ENCODE measurements around the gene ESPNL.

The ESPNL gene

GRCh38 chr2:238080518-238080917 is 19.6 kb upstream of the ESPNL start:
- no peak for DNase-seq

- DNase-seq = no peak
Measured at GRCh38 chr2:238081150-238081549, 19.0 kb upstream of the ESPNL start.

GRCh38 chr2:238081561-238081960 is 18.6 kb upstream of the ESPNL start:
- no peak for DNase-seq

GRCh38 chr2:238082151-238082550 is 18.0 kb upstream of the ESPNL start:
- DNase-seq = no peak

- no peak for DNase-seq
Measured at GRCh38 chr2:238082827-238083226, 17.3 kb upstream of the ESPNL start.

GRCh38 chr2:238083919-238084318 is 16.2 kb upstream of the ESPNL start:
- no peak for DNase-seq

- DNase-seq = no peak
Measured at GRCh38 chr2:238084761-238085160, 15.4 kb upstream of the ESPNL start.

- no peak for DNase-seq
Measured at GRCh38 chr2:238085899-238086298, 14.2 kb upstream of the ESPNL start.

- DNase-seq = no peak
Measured at GRCh38 chr2:238087211-238087610, 12.9 kb upstream of the ESPNL start.

- no peak for DNase-seq
Measured at GRCh38 chr2:238090887-238091286, 9.3 kb upstream of the ESPNL start.

GRCh38 chr2:238091436-238092060 is 8.6 kb upstream of the ESPNL start:
- DNase-seq = no peak

GRCh38 chr2:238092486-238093035 is 7.6 kb upstream of the ESPNL start:
- DNase-seq = no peak

- DNase-seq = no peak
Measured at GRCh38 chr2:238093181-238094140, 6.7 kb upstream of the ESPNL start.

- no peak for DNase-seq
Measured at GRCh38 chr2:238094438-238095022, 5.6 kb upstream of the ESPNL start.

GRCh38 chr2:238095143-238095542 is 5.0 kb upstream of the ESPNL start:
- no peak for DNase-seq

GRCh38 chr2:238096311-238097011 is 3.7 kb upstream of the ESPNL start:
- DNase-seq = no peak

- no peak for DNase-seq
Measured at GRCh38 chr2:238097201-238097987, 2.7 kb upstream of the ESPNL start.

- no peak for DNase-seq
Measured at GRCh38 chr2:238097988-238098871, 1.9 kb upstream of the ESPNL start.

GRCh38 chr2:238098901-238099713 is 1.0 kb upstream of the ESPNL start:
- DNase-seq = no peak

GRCh38 chr2:238099714-238100048 is 459 bp upstream of the ESPNL start:
- no peak for DNase-seq
